Measurements from ENCODE around the gene SNX20. TPM values are rescaled to one million over a fixed set of nuclear protein-coding genes. Genes with fewer than 3 reads are reported as not detected.

The SNX20 gene
- total and polyA plus RNA-seq, 9 donors: 0.38 to 2.7 (median 0.82) TPM

- no peak for TF ChIP-seq CTCF (IDR thresholded peaks at IDR 0.05)
- no peak overlapping the region for H3K4me3 ChIP-seq
- no peaks in the 10 kb centered on the region for H3K9me3 ChIP-seq
- no peak for DNase-seq
- H3K27me3 ChIP-seq: no peaks in the 10 kb centered on the region
- intact Hi-C loops (cut with DNase I): no loop called here
- no peaks in the 10 kb centered on the region for H3K4me1 ChIP-seq (ENCODE audit: insufficient read depth)
- H3K36me3 ChIP-seq: no peaks in the 10 kb centered on the region
- 39 to 47% (median 40%) methylated on average over 5 of the region's 5 CpGs for WGBS, 3 donors
- no peak overlapping the region for H3K27ac ChIP-seq
Observed at GRCh38 chr16:50657241-50657640, 23.9 kb downstream of the SNX20 start.

- TF ChIP-seq CTCF (IDR thresholded peaks at IDR 0.05): no peak
- H3K4me1 ChIP-seq (ENCODE audit: insufficient read depth): no peaks in the 10 kb centered on the region
Observed at GRCh38 chr16:50655558-50656055, 25.5 kb downstream of the SNX20 start.

GRCh38 chr16:50653633-50654519 lies 27.2 kb downstream of the SNX20 start:
- no peak for DNase-seq
- intact Hi-C loops (cut with DNase I): no loop called here
- H3K9me3 ChIP-seq: no peaks in the 10 kb centered on the region
- no peaks in the 10 kb centered on the region for H3K36me3 ChIP-seq
- WGBS, 3 donors: 76 to 84% (median 82%) methylated on average over 11 of the region's 11 CpGs
- H3K4me3 ChIP-seq: no peak overlapping the region
- no peaks in the 10 kb centered on the region for H3K4me1 ChIP-seq (ENCODE audit: insufficient read depth)
- no peak overlapping the region for H3K27ac ChIP-seq
- TF ChIP-seq EP300 (IDR thresholded peaks at IDR 0.05): no peak
- TF ChIP-seq CTCF (IDR thresholded peaks at IDR 0.05): no peak
- no peak for TF ChIP-seq POLR2A (IDR thresholded peaks at IDR 0.05)
- H3K27me3 ChIP-seq: no peaks in the 10 kb centered on the region

More at GRCh38 chr16:50655558-50656055, 25.5 kb downstream of the SNX20 start:
- WGBS, 3 donors: 88 to 98% (median 92%) methylated on average over 3 of the region's 3 CpGs
- intact Hi-C loops (cut with DNase I): no loop called here
- Histone ChIP-seq H3K27me3 (no peaks in the 10 kb centered on the region), H3K27ac (no peak overlapping the region), H3K4me3 (no peak overlapping the region), H3K9me3 (no peaks in the 10 kb centered on the region), H3K36me3 (no peaks in the 10 kb centered on the region)
- no peak for DNase-seq

GRCh38 chr16:50652836-50653425 lies 28.2 kb downstream of the SNX20 start:
- DNase-seq: no peak
- Histone ChIP-seq H3K4me3 (no peak overlapping the region), H3K4me1 (ENCODE audit: insufficient read depth) (no peaks in the 10 kb centered on the region), H3K27me3 (no peaks in the 10 kb centered on the region), H3K27ac (no peak overlapping the region), H3K9me3 (no peaks in the 10 kb centered on the region), H3K36me3 (no peaks in the 10 kb centered on the region)
- no peak for TF ChIP-seq CTCF (IDR thresholded peaks at IDR 0.05)
- TF ChIP-seq POLR2A (IDR thresholded peaks at IDR 0.05): no peak
- no peak for TF ChIP-seq EP300 (IDR thresholded peaks at IDR 0.05)
- WGBS, 3 donors: 66 to 83% (median 76%) methylated on average over 14 of the region's 14 CpGs
- intact Hi-C loops (cut with DNase I): no loop called here

Measured in ovary (tissue), 9 donors.